GM18858 (cell line): Measurements from ENCODE around the gene COL4A1.

Experiments used
- ATAC-seq: cut with Tn5 transposase; IDR thresholded peaks from one replicate; pipeline ENCODE4 v1.9.1; 2021; ENCODE audit not compliant: unreplicated experiment

The COL4A1 gene

GRCh38 chr13:110099922-110100321 is 207.0 kb downstream of the COL4A1 start:
- no peak for ATAC-seq
